NCI-H460 (cell line): Measurements from ENCODE around the gene IRS1. TPM values are rescaled to one million over a fixed set of nuclear protein-coding genes. Genes with fewer than 3 reads are reported as not detected.

ENCODE experiments used
- DNase-seq: peaks from one replicate; pipeline ENCODE4 v3.0.0-alpha.2; 2016; ENCODE audit warnings: low read depth; ENCODE audit errors: extremely low read depth
- total RNA-seq: library from RNA; depleted of rRNA; stranded (reverse); fragments of >200 nt; shearing (Covaris generic); gene quantifications from 2 replicates; pipeline ENCODE4 v1.2.3, GENCODE V29; 2014; rRNA removed

IRS1 gene
- total RNA-seq, 1 experiment from 2014 or later = 9.9 TPM

GRCh38 chr2:226698671-226699070 is 100.9 kb downstream of the IRS1 start:
- DNase-seq = no peak

GRCh38 chr2:226694586-226695284 is 104.9 kb downstream of the IRS1 start:
- DNase-seq = no peak

GRCh38 chr2:226694149-226694548 is 105.5 kb downstream of the IRS1 start:
- DNase-seq = no peak

GRCh38 chr2:226693521-226693920 is 106.1 kb downstream of the IRS1 start:
- DNase-seq = no peak

GRCh38 chr2:226692521-226693126 is 107.0 kb downstream of the IRS1 start:
- DNase-seq = no peak

GRCh38 chr2:226691255-226691654 is 108.4 kb downstream of the IRS1 start:
- peak; percentile 14 for DNase-seq

- no peak for DNase-seq
These were observed 109.1 kb downstream of the IRS1 start for GRCh38 chr2:226690461-226691024.

- DNase-seq = no peak
These were observed 111.9 kb downstream of the IRS1 start for GRCh38 chr2:226687641-226688253.

GRCh38 chr2:226684563-226684959 is 115.1 kb downstream of the IRS1 start:
- DNase-seq = no peak

- no peak for DNase-seq
These were observed 115.6 kb downstream of the IRS1 start for GRCh38 chr2:226683944-226684562.

- DNase-seq = no peak
These were observed 116.4 kb downstream of the IRS1 start for GRCh38 chr2:226683196-226683595.

Other genes starting within 250 kb of the IRS1 start
- gene RHBDD1, start 36.2 kb upstream of the IRS1 start, total RNA-seq = 35.0 and 47.7 TPM in 2 replicates